Hematopoietic multipotent progenitor cell treated with erythropoietin and hydrocortisone succinate and interleukin-3 and kit ligand, for 4 days (in vitro differentiated cells): Measurements from ENCODE around the gene PROC.
A peak's percentile ranks its signal among the peaks of the same experiment; 100 is the strongest.
"Not testable (repeated sequence)": the region's sequence is repeated elsewhere in the genome, so short reads cannot be mapped to it uniquely, and the experiment has no call there.

ENCODE experiments used
- DNase-seq: peaks from one replicate; pipeline ENCODE4 v3.0.0-alpha.2; 2015

PROC gene

GRCh38 chr2:127397568-127398238, 20.5 kb upstream of the PROC start:
- DNase-seq: no peak

- peak; percentile 96 for DNase-seq
Measured at GRCh38 chr2:127398239-127398590, 20.0 kb upstream of the PROC start.

- DNase-seq: no peak
Measured at GRCh38 chr2:127400533-127400896, 17.7 kb upstream of the PROC start.

GRCh38 chr2:127400897-127401756, 17.1 kb upstream of the PROC start:
- DNase-seq: no peak

- no peak for DNase-seq
Measured at GRCh38 chr2:127401757-127402695, 16.2 kb upstream of the PROC start.

- no peak for DNase-seq
Measured at GRCh38 chr2:127403460-127403859, 14.8 kb upstream of the PROC start.

GRCh38 chr2:127404466-127405254, 13.6 kb upstream of the PROC start:
- DNase-seq: no peak

DNA sequence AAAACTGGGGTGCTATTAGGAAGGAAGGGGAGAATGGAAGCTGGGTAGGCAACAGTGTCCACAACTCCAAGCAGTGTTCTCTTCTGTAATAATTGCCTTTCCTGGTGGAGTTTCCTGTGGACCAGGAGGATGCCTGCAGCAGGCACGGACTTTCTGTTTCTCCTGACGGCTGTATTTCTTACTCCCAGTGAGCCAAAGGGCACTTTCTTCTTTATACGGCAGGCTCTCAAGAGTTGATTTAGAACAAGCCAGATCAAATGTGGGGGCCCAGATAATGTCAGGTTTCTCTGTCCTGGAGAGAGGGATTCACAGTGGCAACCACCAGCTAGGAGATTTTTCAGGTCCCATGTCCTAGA, 13.0 kb upstream of the PROC start:
- DNase-seq: no peak

DNA sequence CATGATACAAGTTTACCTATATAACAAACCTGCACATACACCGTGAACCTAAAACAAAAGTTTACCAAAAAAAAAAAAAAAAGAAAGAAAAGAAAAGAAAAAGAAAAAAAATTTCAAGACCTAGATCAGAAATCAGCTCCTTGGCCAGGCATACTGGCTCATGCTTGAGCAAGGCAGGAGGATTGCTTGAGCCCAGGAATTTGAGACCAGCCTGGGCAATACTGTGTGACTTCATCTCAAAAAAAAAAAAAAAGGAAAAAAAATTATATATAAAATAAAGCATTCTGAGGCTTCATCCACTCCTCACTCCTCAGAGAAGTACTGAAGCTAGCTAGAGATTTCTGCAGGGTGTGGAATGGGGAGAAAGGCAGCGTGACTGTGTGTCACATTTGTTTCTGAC, 11.8 kb upstream of the PROC start:
- DNase-seq: no peak

GRCh38 chr2:127407091-127407490, 11.1 kb upstream of the PROC start:
- no peak for DNase-seq

DNA sequence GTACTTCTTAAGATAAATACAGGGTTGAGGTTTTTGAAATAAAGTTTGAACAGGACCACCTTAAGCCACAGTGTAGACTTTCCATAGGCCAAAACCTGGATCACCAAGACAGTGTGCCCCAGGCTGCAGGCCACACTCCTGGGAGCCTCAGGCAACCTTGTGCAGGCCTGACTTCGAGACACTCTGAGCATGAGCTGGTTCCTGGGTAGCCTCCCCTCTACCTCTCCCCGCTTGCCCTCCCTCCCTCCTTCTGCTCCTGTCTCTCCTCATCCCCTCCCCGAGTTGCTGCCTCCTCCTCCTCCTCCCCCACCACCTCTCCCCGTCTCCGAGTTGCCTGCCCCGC, 10.6 kb upstream of the PROC start:
- no peak for DNase-seq

DNA sequence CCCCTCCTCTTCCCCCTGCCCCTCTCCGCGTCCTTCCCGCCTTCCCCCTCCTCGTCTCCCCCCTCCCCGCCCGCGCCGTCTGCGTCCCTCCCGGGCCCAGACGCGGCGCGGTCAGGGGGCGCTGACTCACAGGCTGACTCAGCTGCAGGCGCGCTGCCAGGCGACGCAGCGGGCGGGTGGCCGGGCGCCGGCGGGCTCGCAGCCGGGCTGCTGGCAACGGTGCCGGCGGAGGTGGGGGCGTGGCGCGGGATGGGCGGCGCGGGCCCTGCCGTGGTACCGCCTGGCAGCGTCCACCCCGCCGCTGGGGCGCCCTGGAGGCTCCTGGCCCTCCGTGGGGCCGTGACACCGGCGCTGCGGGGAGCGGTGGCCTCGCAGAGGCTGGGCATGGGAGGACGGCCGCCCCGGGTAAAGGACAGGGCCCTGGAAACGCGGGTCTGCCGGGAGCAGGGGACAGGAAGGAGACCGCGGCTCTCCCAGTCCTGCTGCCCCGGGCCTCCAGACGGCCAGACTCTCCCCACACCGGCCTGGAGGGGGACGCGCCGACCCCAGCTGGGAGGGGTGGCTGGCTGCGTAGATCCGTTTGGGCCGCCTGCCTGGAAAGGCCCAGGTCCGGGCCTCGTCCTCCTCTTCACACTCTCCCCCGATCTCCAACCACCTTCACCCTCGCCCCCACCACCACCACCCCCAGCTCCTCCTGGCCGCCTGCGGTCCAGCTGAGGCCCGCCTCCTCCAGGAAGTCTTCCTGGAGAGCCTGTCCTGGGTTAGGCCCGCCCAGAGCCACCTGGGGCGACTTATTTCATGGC, 10.0 kb upstream of the PROC start:
- DNase-seq: peak; percentile 96

DNA sequence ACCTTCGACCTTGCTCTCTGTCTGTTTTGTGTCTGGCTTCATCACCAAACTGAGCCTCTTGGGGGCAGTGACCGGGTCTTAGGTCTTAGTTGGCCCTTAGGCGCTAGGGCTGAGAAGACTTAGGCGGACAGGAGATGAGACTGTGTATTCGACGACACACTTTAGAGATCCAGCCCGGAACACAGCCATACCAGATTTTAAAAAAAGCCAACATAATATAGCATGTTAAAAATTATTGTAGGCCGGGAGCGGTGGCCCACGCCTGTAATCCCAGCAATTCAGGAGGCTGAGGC, 9.5 kb upstream of the PROC start:
- peak; percentile 48 for DNase-seq

DNA sequence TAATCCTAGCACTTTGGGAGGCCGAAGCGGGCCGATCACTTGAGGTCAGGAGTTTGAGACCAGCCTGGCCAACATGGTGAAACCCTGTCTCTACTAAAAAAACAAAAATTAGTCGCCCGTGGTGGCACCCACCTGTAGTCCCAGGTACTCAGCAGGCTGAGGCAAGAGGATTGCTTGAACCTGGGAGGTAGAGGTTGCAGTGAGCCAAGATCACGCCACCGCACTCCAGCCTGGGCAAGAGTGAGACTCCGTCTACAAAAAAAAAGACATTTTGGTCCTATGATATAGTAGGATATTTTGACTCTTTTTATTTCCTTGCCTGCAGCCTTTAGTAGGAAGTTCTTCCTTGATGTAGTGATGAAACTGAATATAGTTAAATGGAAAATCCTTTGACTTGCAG, 8.5 kb upstream of the PROC start:
- DNase-seq: not testable (repeated sequence)

- no peak for DNase-seq
Measured at GRCh38 chr2:127410871-127411652, 7.2 kb upstream of the PROC start.

DNA sequence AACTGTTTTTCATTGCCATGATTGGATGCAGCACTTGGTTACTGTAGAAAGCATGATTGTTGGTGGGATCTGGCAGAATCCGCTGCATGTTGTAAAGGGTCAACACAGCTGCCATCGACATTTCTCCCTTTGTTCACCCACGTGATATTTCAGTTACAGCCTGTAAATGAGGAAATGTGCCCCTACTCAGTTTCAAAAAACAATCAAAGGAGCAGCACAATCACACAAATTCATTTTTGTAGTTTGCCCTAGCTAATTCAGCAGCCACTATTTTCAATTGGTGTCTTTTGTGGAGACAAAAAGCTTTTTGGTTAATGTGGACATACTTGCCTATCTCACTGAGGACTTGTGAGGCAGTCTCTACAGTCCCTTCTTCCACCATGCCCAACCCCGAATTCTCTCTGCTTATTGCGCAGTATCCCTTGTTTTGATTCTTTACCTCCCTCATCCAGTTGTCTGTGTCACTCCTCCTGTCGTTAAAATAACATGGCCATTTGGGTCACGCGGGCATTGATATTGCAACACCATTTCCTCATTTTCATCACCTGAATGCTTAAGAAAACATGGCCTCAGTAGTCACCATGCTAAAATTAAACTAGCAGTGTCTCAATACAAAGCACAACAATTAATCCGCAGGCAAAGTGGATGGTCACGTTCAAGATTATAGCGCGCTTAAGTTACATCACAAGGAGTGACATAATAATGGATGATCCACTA, 6.4 kb upstream of the PROC start:
- peak; percentile 48 for DNase-seq

DNA sequence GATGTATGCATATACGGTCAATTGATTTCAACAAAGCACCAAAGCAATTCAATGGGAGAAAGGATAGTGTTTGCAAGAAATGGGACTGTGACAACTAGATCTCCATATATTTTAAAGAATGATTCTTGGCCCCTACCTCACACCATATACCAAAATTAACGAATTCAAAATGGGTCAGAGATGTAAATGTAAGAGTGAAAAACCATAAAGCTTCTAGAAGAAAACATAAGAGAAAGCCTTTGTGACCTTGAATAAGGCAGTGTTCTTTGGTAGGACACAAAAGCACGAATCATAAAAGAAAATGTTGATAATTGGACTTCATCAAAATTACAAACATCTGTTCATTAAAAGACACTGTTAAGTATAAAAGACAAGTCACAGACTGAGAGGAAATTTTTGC, 5.0 kb upstream of the PROC start:
- DNase-seq: no peak

DNA sequence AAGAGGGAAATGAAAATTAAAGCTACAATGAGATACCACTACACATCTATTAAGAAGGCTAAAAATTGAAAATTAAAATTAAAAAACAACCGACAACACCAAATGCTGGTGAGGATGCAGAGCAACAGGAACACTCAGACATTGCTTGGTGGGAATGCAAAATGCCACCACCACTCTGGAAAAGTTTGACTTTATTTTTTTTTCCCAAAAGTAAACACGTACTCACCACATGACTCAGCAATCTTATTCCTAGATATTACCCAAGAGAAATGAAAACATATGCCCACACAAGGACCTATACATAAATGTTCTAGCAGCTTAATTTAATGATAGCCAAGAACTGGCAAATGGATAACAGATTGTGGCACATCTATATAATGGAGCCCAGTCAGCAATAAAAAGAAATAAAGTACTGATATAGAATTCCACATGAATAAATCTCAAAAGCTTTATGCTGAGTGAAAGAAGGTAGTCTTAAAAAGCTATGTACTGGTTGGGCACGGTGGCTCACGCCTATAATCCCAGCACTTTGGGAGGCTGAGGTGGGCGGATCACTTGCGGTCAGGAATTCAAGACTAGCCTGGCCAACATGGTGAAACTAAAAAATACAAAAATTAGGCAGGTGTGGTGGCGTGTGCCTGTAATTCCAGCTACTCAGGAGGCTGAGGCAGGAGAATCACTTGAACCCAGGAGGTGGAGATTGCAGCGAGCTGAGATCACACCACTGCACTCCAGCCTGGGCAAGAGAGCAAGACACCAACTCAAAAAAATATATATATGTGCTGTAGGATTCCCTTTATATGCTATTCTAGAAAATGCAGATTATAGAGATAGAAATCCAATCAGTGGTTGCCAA, 4.2 kb upstream of the PROC start:
- no peak for DNase-seq
